ENCODE data around the gene CPTP.

Gene CPTP

DNA sequence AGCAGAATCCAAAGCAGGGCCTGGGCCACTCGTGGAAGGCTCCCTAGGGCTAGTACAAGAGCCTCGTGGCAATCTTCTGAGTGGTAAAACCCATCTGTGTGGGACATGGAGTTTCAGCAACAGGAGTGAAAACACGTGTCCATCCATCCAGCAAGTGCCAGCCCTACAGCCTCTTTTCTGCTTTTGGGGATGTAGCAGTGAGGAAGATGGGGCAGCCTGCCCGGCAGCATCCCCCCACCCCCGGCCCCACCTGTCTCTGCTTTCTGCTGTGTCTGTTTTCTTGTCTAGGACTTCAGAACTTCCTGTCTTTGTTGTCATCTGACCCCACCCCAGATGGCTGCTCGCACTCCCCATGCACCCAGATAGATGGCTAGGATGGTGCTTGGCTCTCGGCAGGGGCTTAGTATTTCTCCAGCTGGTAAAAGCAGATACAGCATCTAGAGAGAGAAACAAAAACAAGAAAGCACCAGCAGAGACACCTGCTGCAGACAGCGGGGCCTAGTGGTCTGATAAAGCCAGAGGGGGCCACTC lies 1.5 kb downstream of the CPTP start:
- no peak for TF ChIP-seq CTCF (IDR thresholded peaks at IDR 0.05; ENCODE audit: borderline replicate concordance, control extremely low read depth, extremely low read depth, insufficient read depth, missing control alignments)
- in situ Hi-C loops (cut with MboI; ENCODE audit: low sequenced_read_pairs, unreplicated experiment): no loop called here
- no peak for DNase-seq (ENCODE audit: low spot score)

DNA sequence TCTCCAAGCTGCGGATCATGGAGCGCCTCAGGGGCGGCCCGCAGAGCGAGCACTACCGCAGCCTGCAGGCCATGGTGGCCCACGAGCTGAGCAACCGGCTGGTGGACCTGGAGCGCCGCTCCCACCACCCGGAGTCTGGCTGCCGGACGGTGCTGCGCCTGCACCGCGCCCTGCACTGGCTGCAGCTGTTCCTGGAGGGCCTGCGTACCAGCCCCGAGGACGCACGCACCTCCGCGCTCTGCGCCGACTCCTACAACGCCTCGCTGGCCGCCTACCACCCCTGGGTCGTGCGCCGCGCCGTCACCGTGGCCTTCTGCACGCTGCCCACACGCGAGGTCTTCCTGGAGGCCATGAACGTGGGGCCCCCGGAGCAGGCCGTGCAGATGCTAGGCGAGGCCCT lies 2.7 kb downstream of the CPTP start:
- TF ChIP-seq CTCF (IDR thresholded peaks at IDR 0.05; ENCODE audit: borderline replicate concordance, control extremely low read depth, extremely low read depth, insufficient read depth, missing control alignments): no peak
- DNase-seq (ENCODE audit: low spot score): no peak
- in situ Hi-C loops (cut with MboI; ENCODE audit: low sequenced_read_pairs, unreplicated experiment): no loop called here

- DNase-seq (ENCODE audit: low spot score): no peak
- TF ChIP-seq CTCF (IDR thresholded peaks at IDR 0.05; ENCODE audit: borderline replicate concordance, control extremely low read depth, extremely low read depth, insufficient read depth, missing control alignments): no peak
- in situ Hi-C loops (cut with MboI; ENCODE audit: low sequenced_read_pairs, unreplicated experiment): no loop called here
Observed at GRCh38 chr1:1328254-1328653, 3.7 kb downstream of the CPTP start.

DNA sequence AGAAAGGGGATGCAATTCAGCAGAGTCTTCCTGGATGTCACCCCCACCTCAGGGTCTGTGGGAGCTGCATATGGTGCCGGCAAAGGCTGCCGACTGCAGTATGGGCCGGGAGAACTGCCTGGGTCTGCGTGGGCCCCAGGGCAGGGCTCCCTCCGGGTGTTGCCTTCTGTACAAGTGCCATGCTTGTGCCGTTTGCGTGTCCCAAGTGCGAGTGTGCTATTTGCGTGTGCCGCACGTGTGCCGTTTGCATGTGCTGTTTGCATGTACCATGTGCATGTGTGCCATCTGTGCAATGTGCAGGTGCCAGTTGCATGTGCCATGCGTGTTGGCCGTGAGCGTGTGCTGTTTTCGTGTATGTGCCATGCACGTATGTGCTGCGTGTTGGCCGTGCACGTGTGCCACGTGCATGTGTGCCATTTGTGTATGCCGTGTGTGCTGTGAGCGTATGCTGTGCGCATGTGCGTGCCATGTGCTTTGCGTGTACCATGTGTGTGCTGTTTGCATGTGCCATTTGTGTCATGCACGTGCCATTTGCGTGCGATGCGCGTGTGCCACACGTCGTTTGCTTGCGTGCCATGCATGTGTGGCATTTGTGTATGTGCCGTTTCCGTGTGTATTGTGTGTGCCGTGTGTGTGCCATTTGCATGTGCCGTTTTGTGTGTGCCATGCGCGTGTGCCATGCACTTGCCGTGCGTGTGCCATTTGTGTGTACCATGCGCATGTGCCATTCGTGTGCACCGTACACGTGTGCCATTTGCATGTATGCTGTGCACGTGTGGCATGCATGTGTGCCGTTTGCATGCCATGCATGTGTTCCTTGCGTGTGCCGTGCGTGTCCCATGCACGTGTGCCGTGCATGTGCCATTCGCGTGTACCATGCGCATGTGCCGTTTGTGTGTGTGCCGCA lies 5.0 kb downstream of the CPTP start:
- TF ChIP-seq CTCF (IDR thresholded peaks at IDR 0.05; ENCODE audit: borderline replicate concordance, control extremely low read depth, extremely low read depth, insufficient read depth, missing control alignments): no peak
- no peak for DNase-seq (ENCODE audit: low spot score)
- in situ Hi-C loops (cut with MboI; ENCODE audit: low sequenced_read_pairs, unreplicated experiment): no loop called here

DNA sequence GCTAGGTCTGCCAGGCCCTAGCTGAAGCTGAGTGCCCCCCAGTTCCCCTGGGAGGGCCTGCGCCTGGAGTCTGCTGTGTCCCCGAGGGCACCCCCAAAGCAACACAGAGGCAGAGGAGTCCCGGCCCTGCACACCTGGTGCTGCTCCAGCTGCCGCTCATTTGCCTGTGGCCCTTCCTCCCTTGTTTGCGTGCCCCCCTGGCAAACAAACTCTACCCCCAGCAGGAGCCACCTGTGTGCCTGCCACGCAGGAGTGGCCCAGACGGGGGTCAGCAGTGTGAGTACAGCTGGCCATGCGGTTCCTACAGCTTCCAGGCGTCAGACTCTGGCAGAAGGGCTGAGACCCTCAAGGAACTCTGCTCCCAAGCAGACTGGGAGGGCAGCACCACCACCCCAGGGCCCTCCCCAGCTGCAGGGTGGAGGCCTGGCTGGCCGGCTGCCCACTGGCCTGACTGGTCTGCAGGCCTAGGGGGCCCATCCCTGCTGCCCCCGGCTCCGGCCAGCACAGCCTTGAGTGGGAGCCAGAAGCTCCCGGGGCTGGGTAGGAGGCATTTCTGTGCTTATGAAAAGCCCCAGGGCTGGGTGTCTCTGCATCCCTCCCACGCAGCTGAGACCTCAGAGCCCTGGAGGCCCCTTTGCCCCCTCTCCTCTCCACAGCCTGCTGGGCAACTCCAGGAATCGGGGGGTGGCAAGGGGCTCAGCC lies 5.9 kb downstream of the CPTP start:
- no peak for DNase-seq (ENCODE audit: low spot score)
- no peak for TF ChIP-seq CTCF (IDR thresholded peaks at IDR 0.05; ENCODE audit: borderline replicate concordance, control extremely low read depth, extremely low read depth, insufficient read depth, missing control alignments)
- in situ Hi-C loops (cut with MboI; ENCODE audit: low sequenced_read_pairs, unreplicated experiment): no loop called here

DNA sequence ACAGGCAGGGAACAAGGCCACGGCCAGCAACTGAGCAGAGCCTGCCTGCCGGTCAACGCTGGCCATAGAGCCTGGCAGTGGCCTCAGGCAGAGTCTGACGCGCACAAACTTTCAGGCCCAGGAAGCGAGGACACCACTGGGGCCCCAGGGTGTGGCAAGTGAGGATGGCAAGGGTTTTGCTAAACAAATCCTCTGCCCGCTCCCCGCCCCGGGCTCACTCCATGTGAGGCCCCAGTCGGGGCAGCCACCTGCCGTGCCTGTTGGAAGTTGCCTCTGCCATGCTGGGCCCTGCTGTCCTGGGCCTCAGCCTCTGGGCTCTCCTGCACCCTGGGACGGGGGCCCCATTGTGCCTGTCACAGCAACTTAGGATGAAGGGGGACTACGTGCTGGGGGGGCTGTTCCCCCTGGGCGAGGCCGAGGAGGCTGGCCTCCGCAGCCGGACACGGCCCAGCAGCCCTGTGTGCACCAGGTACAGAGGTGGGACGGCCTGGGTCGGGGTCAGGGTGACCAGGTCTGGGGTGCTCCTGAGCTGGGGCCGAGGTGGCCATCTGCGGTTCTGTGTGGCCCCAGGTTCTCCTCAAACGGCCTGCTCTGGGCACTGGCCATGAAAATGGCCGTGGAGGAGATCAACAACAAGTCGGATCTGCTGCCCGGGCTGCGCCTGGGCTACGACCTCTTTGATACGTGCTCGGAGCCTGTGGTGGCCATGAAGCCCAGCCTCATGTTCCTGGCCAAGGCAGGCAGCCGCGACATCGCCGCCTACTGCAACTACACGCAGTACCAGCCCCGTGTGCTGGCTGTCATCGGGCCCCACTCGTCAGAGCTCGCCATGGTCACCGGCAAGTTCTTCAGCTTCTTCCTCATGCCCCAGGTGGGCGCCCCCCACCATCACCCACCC lies 6.7 kb downstream of the CPTP start, which contains the start of gene TAS1R3:
Gene TAS1R3 (plus strand): TSS at position 213 of the 898 bp plus-strand sequence. CDS start 66 bp downstream, at position 279.
- in situ Hi-C loops (cut with MboI; ENCODE audit: low sequenced_read_pairs, unreplicated experiment): no loop called here
- no peak for DNase-seq (ENCODE audit: low spot score)
- TF ChIP-seq CTCF (IDR thresholded peaks at IDR 0.05; ENCODE audit: borderline replicate concordance, control extremely low read depth, extremely low read depth, insufficient read depth, missing control alignments): no peak

Data from GM13976 (cell line).